HepG2 (cell line): ENCODE measurements around the gene GPR137. TPM values are rescaled to one million over a fixed set of nuclear protein-coding genes. Genes with fewer than 3 reads are reported as not detected.

Experiments used
- ATF7-NPFF ChIP-seq: sonication (generic); formaldehyde crosslinking; IDR thresholded peaks from 2 replicates; pipeline ENCODE4 v1.8.1; 2023; ENCODE audit warnings: mild to moderate bottlenecking, low read depth, missing genetic modification reagents, moderate library complexity
- BORCS8-MEF2B ChIP-seq: sonication (generic); formaldehyde crosslinking; IDR thresholded peaks from 2 replicates; pipeline ENCODE4 v1.8.0; 2022; ENCODE audit warnings: mild to moderate bottlenecking, missing genetic modification reagents
- CBX2 ChIP-seq, 2 experiments: fragments of 200-600 bp in 1 of 2; sonication (generic); formaldehyde crosslinking in 1 of 2; IDR thresholded peaks; 2 replicates each; pipeline versions ENCODE4 v1.7.0 to v1.8.1; 2018 to 2022; ENCODE audit warnings: low read depth in 2 of 2, low read length in 1 of 2, mild to moderate bottlenecking in 1 of 2, missing genetic modification reagents in 1 of 2
- EHMT2 ChIP-seq: fragments of 200-600 bp; sonication (generic); IDR thresholded peaks from 2 replicates; pipeline ENCODE4 v1.7.0; 2017; ENCODE audit warnings: antibody characterized with exemption, low read depth, low read length, borderline replicate concordance
- HMGA1 ChIP-seq: sonication (generic); formaldehyde crosslinking; conservative IDR thresholded peaks from 2 replicates; pipeline ENCODE4 v1.4.0; 2020; ENCODE audit warnings: missing genetic modification reagents
- MAFK ChIP-seq, 2 experiments: IDR thresholded peaks in 1 of 2; conservative IDR thresholded peaks in 1 of 2; 2 replicates each; pipeline ENCODE4 v1.6.1; 2011; ENCODE audit warnings: improper control_type of control experiment in 2 of 2, low read length in 2 of 2
- PRMT3 ChIP-seq: sonication (generic); formaldehyde crosslinking; IDR thresholded peaks from 2 replicates; pipeline ENCODE4 v1.8.1; 2022; ENCODE audit warnings: low read depth, mild to moderate bottlenecking, moderate library complexity, missing genetic modification reagents, borderline replicate concordance
- RELA ChIP-seq: sonication (generic); formaldehyde crosslinking; IDR thresholded peaks from 2 replicates; pipeline ENCODE4 v1.4.0; 2020; ENCODE audit warnings: missing genetic modification reagents
- ZFAT ChIP-seq: sonication (generic); formaldehyde crosslinking; conservative IDR thresholded peaks from 2 replicates; pipeline ENCODE4 v1.8.1; 2023; ENCODE audit warnings: missing genetic modification reagents, inconsistent platforms
- ZNF180 ChIP-seq: sonication (generic); formaldehyde crosslinking; IDR thresholded peaks from 2 replicates; pipeline ENCODE4 v1.4.0; 2020; ENCODE audit warnings: low read depth, missing genetic modification reagents, borderline replicate concordance
- ZNF383 ChIP-seq: sonication (generic); formaldehyde crosslinking; IDR thresholded peaks from 2 replicates; pipeline ENCODE4 v1.4.0; 2020; ENCODE audit warnings: missing genetic modification reagents, mild to moderate bottlenecking, borderline replicate concordance
- ZNF407 ChIP-seq: sonication (generic); formaldehyde crosslinking; IDR thresholded peaks from one replicate; pipeline ENCODE4 v1.5.1; 2020; ENCODE audit warnings: mild to moderate bottlenecking, missing genetic modification reagents; ENCODE audit errors: not compliant biosample characterization
- ZNF530 ChIP-seq: sonication (generic); formaldehyde crosslinking; IDR thresholded peaks from 2 replicates; pipeline ENCODE4 v1.5.0; 2020; ENCODE audit warnings: low read depth, mild to moderate bottlenecking, missing genetic modification reagents
- ZNF549 ChIP-seq: sonication (generic); formaldehyde crosslinking; IDR thresholded peaks from 2 replicates; pipeline ENCODE4 v1.5.0; 2020; ENCODE audit warnings: missing genetic modification reagents
- ZSCAN9 ChIP-seq: IDR thresholded peaks from 2 replicates; pipeline ENCODE4 v1.6.1; 2016; ENCODE audit warnings: borderline replicate concordance
- polyA plus RNA-seq, 8 experiments: library from polyadenylated mRNA; depleted of rRNA in 3 of 8; stranded (reverse) in 7 of 8; unstranded in 1 of 8; fragments of >200 nt; fragmentation: Illumina TruSeq in 4 of 8; extraction: Trizol in 4 of 8; gene quantifications; 2 replicates each; pipeline versions ENCODE4 v1.2.1 to v1.2.3, GENCODE V29; 2011 to 2016; ENCODE audit warnings: low read depth in 4 of 8, missing spikeins in 1 of 8, mixed read lengths in 1 of 8; ENCODE audit not compliant: insufficient read depth in 1 of 8
- total RNA-seq, 5 experiments: library from RNA; depleted of rRNA; stranded (reverse); fragments of >200 nt; fragmentation: Illumina TruSeq; extraction: Trizol; gene quantifications; 2 replicates each; pipeline ENCODE4 v1.2.3, GENCODE V29; 2016; ENCODE audit warnings: low read depth in 1 of 5
- TF ChIP-seq, protein P1 (sequence below): fragments of 450-650 bp; IDR thresholded peaks from 2 replicates; pipeline ENCODE4 v1.6.1; 2016
- TF ChIP-seq, protein P2 (sequence below): sonication (generic); formaldehyde crosslinking; IDR thresholded peaks from 2 replicates; pipeline ENCODE4 v1.5.0; 2020; ENCODE audit warnings: mild to moderate bottlenecking, missing genetic modification reagents

The GPR137 gene
- total and polyA plus RNA-seq, 2 of the 13 experiments (the other 11 are each of a cell fraction or from before 2014, with no cell fraction given), result 8.5 to 13.2 TPM

DNA sequence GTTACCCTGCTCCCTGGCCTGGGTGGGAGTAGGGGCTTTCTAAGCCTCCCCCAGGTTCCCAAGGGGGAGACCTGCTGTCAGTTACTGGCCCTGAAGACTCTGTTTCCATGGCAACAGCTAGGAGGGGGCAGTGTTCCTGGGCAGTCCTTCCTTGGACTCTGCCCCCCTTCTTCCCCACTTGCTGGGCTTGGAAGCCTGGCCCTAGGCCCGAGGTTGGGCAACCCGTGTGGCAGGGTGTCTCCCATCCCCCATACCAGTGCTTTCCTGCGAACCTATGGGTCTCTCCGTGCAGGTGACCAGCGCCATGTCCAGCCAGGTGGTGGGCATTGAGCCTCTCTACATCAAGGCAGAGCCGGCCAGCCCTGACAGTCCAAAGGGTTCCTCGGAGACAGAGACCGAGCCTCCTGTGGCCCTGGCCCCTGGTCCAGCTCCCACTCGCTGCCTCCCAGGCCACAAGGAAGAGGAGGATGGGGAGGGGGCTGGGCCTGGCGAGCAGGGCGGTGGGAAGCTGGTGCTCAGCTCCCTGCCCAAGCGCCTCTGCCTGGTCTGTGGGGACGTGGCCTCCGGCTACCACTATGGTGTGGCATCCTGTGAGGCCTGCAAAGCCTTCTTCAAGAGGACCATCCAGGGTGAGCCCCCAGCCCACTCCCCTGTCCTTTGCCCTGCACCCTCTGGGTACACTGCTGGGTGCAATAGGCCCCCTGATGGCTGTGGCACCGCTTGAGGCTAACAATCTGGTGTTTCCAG lies 21.4 kb downstream of the GPR137 start (continued):
- TF ChIP-seq ZNF407 (CRISPR knock-in tag) (no peak), ZNF549 (CRISPR knock-in tag) (no peak), ZNF530 (CRISPR knock-in tag) (no peak), ZNF180 (CRISPR knock-in tag) (no peak), PRMT3 (CRISPR knock-in tag) (no peak), HMGA1 (CRISPR knock-in tag) (no peak), MAFK (conservative IDR thresholded peaks at IDR 0.05 in 1 of 2, IDR thresholded peaks at IDR 0.05 in 1 of 2; ENCODE audit: low read length in 2 of 2) (no peak), EHMT2 (no peak), ATF7-NPFF (no peak), BORCS8-MEF2B (CRISPR knock-in tag) (no peak), RELA (CRISPR knock-in tag) (no peak), ZSCAN9 (no peak), ZFAT (CRISPR knock-in tag) (no peak), ZNF383 (no peak), CBX2 (IDR thresholded peaks at IDR 0.05; ENCODE audit: low read depth, low read length) (no peak), CBX2 (CRISPR knock-in tag; IDR thresholded peaks at IDR 0.05; ENCODE audit: low read depth) (no peak)
- TF ChIP-seq, protein P1, sequence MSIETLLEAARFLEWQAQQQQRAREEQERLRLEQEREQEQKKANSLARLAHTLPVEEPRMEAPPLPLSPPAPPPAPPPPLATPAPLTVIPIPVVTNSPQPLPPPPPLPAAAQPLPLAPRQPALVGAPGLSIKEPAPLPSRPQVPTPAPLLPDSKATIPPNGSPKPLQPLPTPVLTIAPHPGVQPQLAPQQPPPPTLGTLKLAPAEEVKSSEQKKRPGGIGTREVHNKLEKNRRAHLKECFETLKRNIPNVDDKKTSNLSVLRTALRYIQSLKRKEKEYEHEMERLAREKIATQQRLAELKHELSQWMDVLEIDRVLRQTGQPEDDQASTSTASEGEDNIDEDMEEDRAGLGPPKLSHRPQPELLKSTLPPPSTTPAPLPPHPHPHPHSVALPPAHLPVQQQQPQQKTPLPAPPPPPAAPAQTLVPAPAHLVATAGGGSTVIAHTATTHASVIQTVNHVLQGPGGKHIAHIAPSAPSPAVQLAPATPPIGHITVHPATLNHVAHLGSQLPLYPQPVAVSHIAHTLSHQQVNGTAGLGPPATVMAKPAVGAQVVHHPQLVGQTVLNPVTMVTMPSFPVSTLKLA, result no peak
- TF ChIP-seq, protein P2, sequence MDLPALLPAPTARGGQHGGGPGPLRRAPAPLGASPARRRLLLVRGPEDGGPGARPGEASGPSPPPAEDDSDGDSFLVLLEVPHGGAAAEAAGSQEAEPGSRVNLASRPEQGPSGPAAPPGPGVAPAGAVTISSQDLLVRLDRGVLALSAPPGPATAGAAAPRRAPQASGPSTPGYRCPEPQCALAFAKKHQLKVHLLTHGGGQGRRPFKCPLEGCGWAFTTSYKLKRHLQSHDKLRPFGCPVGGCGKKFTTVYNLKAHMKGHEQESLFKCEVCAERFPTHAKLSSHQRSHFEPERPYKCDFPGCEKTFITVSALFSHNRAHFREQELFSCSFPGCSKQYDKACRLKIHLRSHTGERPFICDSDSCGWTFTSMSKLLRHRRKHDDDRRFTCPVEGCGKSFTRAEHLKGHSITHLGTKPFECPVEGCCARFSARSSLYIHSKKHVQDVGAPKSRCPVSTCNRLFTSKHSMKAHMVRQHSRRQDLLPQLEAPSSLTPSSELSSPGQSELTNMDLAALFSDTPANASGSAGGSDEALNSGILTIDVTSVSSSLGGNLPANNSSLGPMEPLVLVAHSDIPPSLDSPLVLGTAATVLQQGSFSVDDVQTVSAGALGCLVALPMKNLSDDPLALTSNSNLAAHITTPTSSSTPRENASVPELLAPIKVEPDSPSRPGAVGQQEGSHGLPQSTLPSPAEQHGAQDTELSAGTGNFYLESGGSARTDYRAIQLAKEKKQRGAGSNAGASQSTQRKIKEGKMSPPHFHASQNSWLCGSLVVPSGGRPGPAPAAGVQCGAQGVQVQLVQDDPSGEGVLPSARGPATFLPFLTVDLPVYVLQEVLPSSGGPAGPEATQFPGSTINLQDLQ (CRISPR knock-in tag), result no peak
